Activated CD8-positive, alpha-beta memory T cell treated with anti-CD3 and anti-CD28 coated beads, Interleukin-2, amount 10 ng/mL, durations not matched to agents 7 days and 5 days (primary cell): ENCODE results near the gene MRPS21. TPM values are rescaled to one million over a fixed set of nuclear protein-coding genes. Genes with fewer than 3 reads are reported as not detected.

Experiments used
- ATAC-seq: fragments of 150-1000 bp; cut with Tn5 transposase; one replicate; pipeline ENCODE4 v1.10.0; 2021; ENCODE audit warnings: moderate library complexity
- CTCF ChIA-PET: fragments of 350-600 bp; sonication (Branson Sonifier 250); formaldehyde crosslinking; loops from one replicate; lab custom pipeline; 2021; ENCODE audit warnings: antibody characterized with exemption; lab: Charles Lee
- DNase-seq: peaks from one replicate; pipeline ENCODE4 v3.0.0-alpha.2; 2020
- H3K27ac Mint-ChIP-seq: one replicate; pipeline ENCODE4 v1.8.0; 2021; ENCODE audit warnings: mild to moderate bottlenecking, mixed read lengths
- H3K27me3 Mint-ChIP-seq: one replicate; pipeline ENCODE4 v1.8.0; 2021; ENCODE audit warnings: mixed read lengths
- H3K36me3 Mint-ChIP-seq: one replicate; pipeline ENCODE4 v1.8.0; 2021; ENCODE audit warnings: mild to moderate bottlenecking, mixed read lengths
- H3K4me1 Mint-ChIP-seq: one replicate; pipeline ENCODE4 v1.8.0; 2021; ENCODE audit warnings: mixed read lengths
- H3K4me3 Mint-ChIP-seq: one replicate; pipeline ENCODE4 v1.8.0; 2021; ENCODE audit warnings: mild to moderate bottlenecking, moderate library complexity, mixed read lengths
- H3K9me3 Mint-ChIP-seq: one replicate; pipeline ENCODE4 v1.8.0; 2022; ENCODE audit warnings: low read depth, mixed read lengths
- total RNA-seq, 2 experiments: library from RNA; stranded (reverse); gene quantifications; one replicate each; pipeline ENCODE4 v1.2.3, GENCODE V29; 2021

The MRPS21 gene
- 10 to 100 TPM; 70.9 to 82.8 TPM for total RNA-seq

- H3K27ac Mint-ChIP-seq = peak within 1 kb of the TSS; percentile 90
- H3K27me3 Mint-ChIP-seq = no peaks in the 10 kb centered on the region
- CTCF ChIA-PET = interaction anchor here (3.2 kb wide), 1 partner anchor 37 kb away, joined by 11 read pairs; no protein-coding TSS in a partner anchor
- no peaks in the 10 kb centered on the region for H3K9me3 Mint-ChIP-seq
- peaks cover 41% of the 10 kb centered on the region for H3K4me1 Mint-ChIP-seq
- peak; percentile 94 for DNase-seq
- H3K36me3 Mint-ChIP-seq = peaks cover 22% of the 10 kb centered on the region
- peak within 1 kb of the TSS; percentile 96 for H3K4me3 Mint-ChIP-seq
- ATAC-seq = peak; percentile 99
These were observed at the start of gene MRPS21 for GRCh38 chr1:150293433-150294253. MRPS21 (plus strand) TSS chr1:150293861; CDS start chr1:150294367, 506 bp downstream.

- ATAC-seq (no peak), DNase-seq (no peak)
- H3K4me3 Mint-ChIP-seq = no peak overlapping the region
- H3K4me1 Mint-ChIP-seq = no peaks in the 10 kb centered on the region
- peaks cover 8% of the 10 kb centered on the region for H3K27me3 Mint-ChIP-seq
- CTCF ChIA-PET = interaction anchor here (1.3 kb wide), 1 partner anchor 283 kb away, joined by 5 read pairs; no protein-coding TSS in a partner anchor
- H3K9me3 Mint-ChIP-seq = no peaks in the 10 kb centered on the region
- no peaks in the 10 kb centered on the region for H3K36me3 Mint-ChIP-seq
- H3K27ac Mint-ChIP-seq = no peak overlapping the region
These were observed 43.7 kb upstream of the MRPS21 start for GRCh38 chr1:150249936-150250335.

- Mint-ChIP-seq H3K36me3 (no peaks in the 10 kb centered on the region), H3K27ac (peak overlapping the region; percentile 5), H3K9me3 (no peaks in the 10 kb centered on the region), H3K4me3 (peak overlapping the region; percentile 12), H3K27me3 (peaks cover 46% of the 10 kb centered on the region), H3K4me1 (peaks cover 20% of the 10 kb centered on the region)
- CTCF ChIA-PET = interaction anchor here (0.6 to 5.3 kb wide), 47 partner anchors 10 to 747 kb away, joined by 3 to 89 read pairs (median 4); partner anchors contain the start of genes ADAMTSL4, APH1A, C1orf54 and CIART
- ATAC-seq (no peak), DNase-seq (no peak)
These were observed 37.5 kb upstream of the MRPS21 start for GRCh38 chr1:150256198-150256553.

- Mint-ChIP-seq H3K27ac (no peak overlapping the region), H3K4me1 (peaks cover 20% of the 10 kb centered on the region), H3K27me3 (peaks cover 46% of the 10 kb centered on the region), H3K36me3 (no peaks in the 10 kb centered on the region), H3K9me3 (no peaks in the 10 kb centered on the region), H3K4me3 (no peak overlapping the region)
- ATAC-seq = no peak
- no peak for DNase-seq
- CTCF ChIA-PET = interaction anchor here (0.6 to 5.3 kb wide), 42 partner anchors 9 to 747 kb away, joined by 3 to 89 read pairs (median 5); partner anchors contain the start of genes APH1A, C1orf54, CIART and FALEC
These were observed 36.9 kb upstream of the MRPS21 start for GRCh38 chr1:150256554-150257341.

- Mint-ChIP-seq H3K36me3 (no peaks in the 10 kb centered on the region), H3K9me3 (no peaks in the 10 kb centered on the region), H3K4me3 (no peak within 1 kb of the TSS), H3K4me1 (peaks cover 20% of the 10 kb centered on the region), H3K27ac (no peak within 1 kb of the TSS), H3K27me3 (peaks cover 46% of the 10 kb centered on the region)
- ATAC-seq = no peak
- CTCF ChIA-PET = interaction anchor here (0.9 to 5.3 kb wide), 8 partner anchors 11 to 302 kb away, joined by 3 to 89 read pairs (median 18); partner anchors contain the start of genes APH1A, C1orf54, CIART and FALEC
- no peak for DNase-seq
These were observed 35.8 kb upstream of the MRPS21 start, which contains the start of gene CA14 for GRCh38 chr1:150257624-150258585. CA14 (plus strand) TSS chr1:150257774; CDS start chr1:150258129, 355 bp downstream.

GRCh38 chr1:150259217-150259616 is 34.4 kb upstream of the MRPS21 start:
- H3K9me3 Mint-ChIP-seq = no peaks in the 10 kb centered on the region
- H3K27me3 Mint-ChIP-seq = peaks cover 40% of the 10 kb centered on the region
- H3K27ac Mint-ChIP-seq = no peak overlapping the region
- ATAC-seq = no peak
- CTCF ChIA-PET = interaction anchor here (0.9 to 1.2 kb wide), 2 partner anchors 13 to 19 kb away, joined by 3 to 4 read pairs; partner anchors contain the start of gene C1orf54
- no peak for DNase-seq
- no peak overlapping the region for H3K4me3 Mint-ChIP-seq
- no peaks in the 10 kb centered on the region for H3K36me3 Mint-ChIP-seq
- peaks cover 20% of the 10 kb centered on the region for H3K4me1 Mint-ChIP-seq

GRCh38 chr1:150259758-150260669 is 33.6 kb upstream of the MRPS21 start:
- H3K4me1 Mint-ChIP-seq = peaks cover 20% of the 10 kb centered on the region
- H3K9me3 Mint-ChIP-seq = no peaks in the 10 kb centered on the region
- CTCF ChIA-PET = interaction anchor here (0.8 to 3.6 kb wide), 4 partner anchors 9 to 21 kb away, joined by 3 to 15 read pairs (median 4); partner anchors contain the start of genes APH1A and C1orf54
- no peak for DNase-seq
- H3K36me3 Mint-ChIP-seq = peaks cover 4% of the 10 kb centered on the region
- H3K27ac Mint-ChIP-seq = no peak overlapping the region
- peaks cover 40% of the 10 kb centered on the region for H3K27me3 Mint-ChIP-seq
- H3K4me3 Mint-ChIP-seq = no peak overlapping the region
- no peak for ATAC-seq

GRCh38 chr1:150261367-150261766 is 32.3 kb upstream of the MRPS21 start:
- Mint-ChIP-seq H3K27ac (no peak overlapping the region), H3K9me3 (no peaks in the 10 kb centered on the region), H3K4me1 (peaks cover 13% of the 10 kb centered on the region), H3K4me3 (no peak overlapping the region), H3K36me3 (peaks cover 16% of the 10 kb centered on the region), H3K27me3 (peaks cover 32% of the 10 kb centered on the region)
- ATAC-seq = no peak
- CTCF ChIA-PET = interaction anchor here (3.6 kb wide), 1 partner anchor 20 kb away, joined by 15 read pairs; no protein-coding TSS in a partner anchor
- no peak for DNase-seq

- Mint-ChIP-seq H3K4me1 (peaks cover 16% of the 10 kb centered on the region), H3K9me3 (no peaks in the 10 kb centered on the region), H3K36me3 (peaks cover 26% of the 10 kb centered on the region), H3K27me3 (peaks cover 19% of the 10 kb centered on the region), H3K4me3 (no peak overlapping the region), H3K27ac (no peak overlapping the region)
- no peak for DNase-seq
- ATAC-seq = no peak
- CTCF ChIA-PET = interaction anchor here (0.7 to 3.6 kb wide), 2 partner anchors 18 to 115 kb away, joined by 3 to 15 read pairs; no protein-coding TSS in a partner anchor
These were observed 31.0 kb upstream of the MRPS21 start for GRCh38 chr1:150262388-150263320.

GRCh38 chr1:150263549-150263948 is 30.1 kb upstream of the MRPS21 start:
- Mint-ChIP-seq H3K9me3 (no peaks in the 10 kb centered on the region), H3K27me3 (peaks cover 10% of the 10 kb centered on the region), H3K36me3 (peaks cover 31% of the 10 kb centered on the region), H3K27ac (no peak overlapping the region), H3K4me1 (peaks cover 22% of the 10 kb centered on the region), H3K4me3 (no peak overlapping the region)
- CTCF ChIA-PET = interaction anchor here (3.6 kb wide), 1 partner anchor 17 kb away, joined by 15 read pairs; no protein-coding TSS in a partner anchor
- ATAC-seq (no peak), DNase-seq (no peak)
